GM12864 (cell line): Measurements from ENCODE around the gene CDH19.

Experiments used
- DNase-seq: peaks from one replicate; pipeline ENCODE4 v3.0.0-alpha.2; 2011; ENCODE audit warnings: low read depth
- H3K4me3 ChIP-seq: 2 replicates; pipeline ENCODE4 v1.5.1; 2011; ENCODE audit warnings: mild to moderate bottlenecking, low read depth, low read length, control low read depth
- TF ChIP-seq, protein P1 (sequence below): IDR thresholded peaks from 2 replicates; pipeline ENCODE4 v1.5.1; 2011; ENCODE audit warnings: low read depth, mild to moderate bottlenecking, moderate library complexity, low read length, control low read depth, inconsistent platforms; ENCODE audit errors: missing control alignments

Gene CDH19

DNA sequence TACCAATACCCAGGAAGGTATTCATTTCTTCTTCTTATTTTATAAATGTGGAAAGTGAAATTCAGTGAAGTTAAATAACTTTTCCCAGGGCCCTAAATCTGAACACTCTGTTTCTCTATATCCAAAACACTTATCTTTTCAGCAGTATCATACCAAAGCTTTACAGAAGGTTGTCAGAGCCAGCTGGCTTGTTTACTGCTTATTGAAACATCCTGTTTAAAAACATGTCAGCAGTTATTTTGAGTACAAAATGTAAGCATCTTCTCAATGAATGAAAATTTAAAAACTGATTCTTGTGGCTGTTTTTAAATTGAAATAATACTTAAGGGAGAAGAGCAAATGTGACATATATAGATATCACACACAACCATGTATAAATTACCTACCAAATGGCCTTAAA, 11.3 kb upstream of the CDH19 start:
- no peak overlapping the region for H3K4me3 ChIP-seq
- DNase-seq: no peak
- TF ChIP-seq, protein P1, sequence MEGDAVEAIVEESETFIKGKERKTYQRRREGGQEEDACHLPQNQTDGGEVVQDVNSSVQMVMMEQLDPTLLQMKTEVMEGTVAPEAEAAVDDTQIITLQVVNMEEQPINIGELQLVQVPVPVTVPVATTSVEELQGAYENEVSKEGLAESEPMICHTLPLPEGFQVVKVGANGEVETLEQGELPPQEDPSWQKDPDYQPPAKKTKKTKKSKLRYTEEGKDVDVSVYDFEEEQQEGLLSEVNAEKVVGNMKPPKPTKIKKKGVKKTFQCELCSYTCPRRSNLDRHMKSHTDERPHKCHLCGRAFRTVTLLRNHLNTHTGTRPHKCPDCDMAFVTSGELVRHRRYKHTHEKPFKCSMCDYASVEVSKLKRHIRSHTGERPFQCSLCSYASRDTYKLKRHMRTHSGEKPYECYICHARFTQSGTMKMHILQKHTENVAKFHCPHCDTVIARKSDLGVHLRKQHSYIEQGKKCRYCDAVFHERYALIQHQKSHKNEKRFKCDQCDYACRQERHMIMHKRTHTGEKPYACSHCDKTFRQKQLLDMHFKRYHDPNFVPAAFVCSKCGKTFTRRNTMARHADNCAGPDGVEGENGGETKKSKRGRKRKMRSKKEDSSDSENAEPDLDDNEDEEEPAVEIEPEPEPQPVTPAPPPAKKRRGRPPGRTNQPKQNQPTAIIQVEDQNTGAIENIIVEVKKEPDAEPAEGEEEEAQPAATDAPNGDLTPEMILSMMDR: no peak

DNA sequence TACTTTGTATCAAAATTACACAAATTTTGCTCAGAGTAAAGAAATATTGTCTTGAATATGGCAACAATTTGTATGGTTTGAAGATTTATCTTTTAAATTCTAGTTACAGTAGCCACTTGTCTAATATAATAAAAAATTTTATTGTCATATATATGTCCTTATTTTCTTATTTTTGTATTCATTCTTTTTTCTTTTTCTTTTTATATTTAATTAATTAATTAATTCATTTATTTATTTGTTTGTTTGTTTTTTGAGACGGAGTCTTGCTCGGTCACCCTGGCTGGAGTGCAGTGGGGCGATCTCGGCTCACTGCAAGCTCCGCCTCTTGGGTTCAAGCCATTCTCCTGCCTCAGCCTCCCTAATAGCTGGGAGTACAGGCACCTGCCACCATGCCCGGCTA, 3.7 kb upstream of the CDH19 start:
- no peak for DNase-seq
- TF ChIP-seq, protein P1: no peak
- H3K4me3 ChIP-seq: no peak overlapping the region

DNA sequence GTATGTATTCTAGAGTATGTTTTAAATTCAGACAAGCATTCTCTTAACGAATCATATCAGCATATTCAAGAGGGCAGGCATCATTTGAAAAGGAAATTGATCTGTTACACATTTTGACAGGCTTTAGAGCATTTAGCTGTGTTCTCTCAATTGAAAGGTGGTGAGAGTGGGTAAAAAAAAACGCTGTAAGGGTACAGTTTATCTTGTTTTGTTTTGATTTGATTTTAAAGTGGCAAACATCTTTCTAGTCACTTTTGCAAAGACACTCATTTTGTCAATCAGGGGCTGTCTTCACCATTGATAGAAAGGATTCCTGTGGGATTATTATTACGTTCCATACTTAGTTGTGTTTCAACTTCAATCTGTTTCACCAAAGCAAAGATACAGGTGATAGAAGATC, 2.2 kb downstream of the CDH19 start:
- TF ChIP-seq, protein P1: no peak
- no peak overlapping the region for H3K4me3 ChIP-seq
- DNase-seq: no peak

DNA sequence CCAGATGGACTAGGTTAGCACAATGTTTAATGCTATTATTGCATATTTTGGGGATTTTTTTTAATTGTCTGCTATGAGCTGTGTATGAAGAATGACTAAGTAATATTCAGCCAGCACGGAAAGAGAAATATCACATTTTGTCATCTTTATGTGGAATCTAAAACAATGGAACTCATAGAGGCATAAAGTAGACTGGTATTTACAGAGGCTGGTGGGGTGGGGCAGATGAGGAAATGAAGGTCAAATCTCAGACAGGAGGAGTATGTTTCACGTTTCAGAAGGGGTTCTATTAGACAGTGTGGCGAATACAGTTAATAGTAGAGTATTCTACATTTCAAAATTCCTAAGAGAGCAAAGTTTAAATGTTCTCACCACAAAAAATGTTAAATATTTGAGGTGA, 4.7 kb downstream of the CDH19 start:
- TF ChIP-seq, protein P1: no peak
- DNase-seq: no peak
- H3K4me3 ChIP-seq: no peak overlapping the region

DNA sequence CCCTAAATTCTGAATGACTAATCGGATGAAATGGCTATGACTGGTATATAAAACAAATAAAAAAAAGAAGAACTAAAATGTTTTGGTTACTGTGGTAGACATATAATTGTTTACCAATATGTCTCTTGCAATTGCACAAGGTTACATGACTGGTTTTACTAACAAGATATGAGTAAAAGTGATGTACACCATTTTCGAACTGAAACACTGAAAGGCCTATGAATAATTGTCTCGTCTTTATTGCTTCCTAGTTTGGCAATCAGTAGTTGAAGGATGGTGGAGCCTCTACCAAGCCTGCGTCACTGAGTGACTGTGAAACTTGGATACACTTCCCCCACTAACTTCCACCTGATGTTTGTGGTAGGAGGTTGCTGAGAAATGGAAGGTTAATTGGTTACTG, 16.5 kb downstream of the CDH19 start:
- H3K4me3 ChIP-seq: no peak overlapping the region
- TF ChIP-seq, protein P1: no peak
- no peak for DNase-seq

DNA sequence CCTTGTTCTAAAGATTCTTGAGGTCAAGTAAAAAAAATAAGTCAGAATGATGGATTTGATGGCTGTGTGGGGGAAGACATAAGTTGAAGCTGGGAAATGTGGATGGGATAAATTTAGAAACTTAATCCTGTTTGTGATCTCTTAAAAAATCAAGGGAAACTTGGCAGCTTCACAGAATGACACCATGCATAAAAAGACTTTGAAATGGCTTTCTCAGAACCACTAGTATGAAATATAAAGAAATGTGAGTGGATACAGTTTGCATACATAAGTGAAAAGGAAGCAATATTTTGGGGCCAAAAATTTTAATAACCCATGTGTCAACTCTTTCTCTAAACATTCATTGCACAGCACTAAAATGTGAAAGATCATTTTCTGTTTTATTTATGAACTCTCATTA, 21.7 kb downstream of the CDH19 start:
- DNase-seq: no peak
- TF ChIP-seq, protein P1: no peak

DNA sequence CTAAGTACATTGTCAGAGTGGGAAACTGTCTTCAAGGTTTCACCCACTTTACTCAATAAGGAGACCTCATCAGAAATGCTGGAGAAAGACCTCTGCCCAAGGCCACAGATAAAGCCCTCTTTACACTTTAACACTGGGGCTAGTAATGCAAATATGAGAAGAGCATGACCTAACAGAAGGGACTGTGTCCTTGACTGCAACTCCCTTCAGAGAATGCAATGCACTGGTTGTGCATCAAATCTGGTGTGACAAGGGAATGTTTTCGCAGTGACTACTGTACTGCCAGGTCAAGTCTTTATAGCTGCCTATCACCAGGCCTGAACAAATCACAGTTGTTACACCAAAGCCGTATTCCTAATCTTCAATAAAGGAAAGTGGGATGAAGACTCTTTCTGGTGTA, 28.6 kb downstream of the CDH19 start:
- TF ChIP-seq, protein P1: no peak
- no peak overlapping the region for H3K4me3 ChIP-seq
- DNase-seq: no peak

More for the DNA sequence above, 21.7 kb downstream of the CDH19 start:
- H3K4me3 ChIP-seq: no peak overlapping the region
